8988T (cell line): ENCODE measurements around the gene MOV10L1.
"Not testable (repeated sequence)": the region's sequence is repeated elsewhere in the genome, so short reads cannot be mapped to it uniquely, and the experiment has no call there.

Experiments used
- DNase-seq: peaks from one replicate; pipeline ENCODE4 v3.0.0; 2011

The MOV10L1 gene

GRCh38 chr22:50165436-50166123 lies 75.8 kb downstream of the MOV10L1 start:
- no peak for DNase-seq

DNA sequence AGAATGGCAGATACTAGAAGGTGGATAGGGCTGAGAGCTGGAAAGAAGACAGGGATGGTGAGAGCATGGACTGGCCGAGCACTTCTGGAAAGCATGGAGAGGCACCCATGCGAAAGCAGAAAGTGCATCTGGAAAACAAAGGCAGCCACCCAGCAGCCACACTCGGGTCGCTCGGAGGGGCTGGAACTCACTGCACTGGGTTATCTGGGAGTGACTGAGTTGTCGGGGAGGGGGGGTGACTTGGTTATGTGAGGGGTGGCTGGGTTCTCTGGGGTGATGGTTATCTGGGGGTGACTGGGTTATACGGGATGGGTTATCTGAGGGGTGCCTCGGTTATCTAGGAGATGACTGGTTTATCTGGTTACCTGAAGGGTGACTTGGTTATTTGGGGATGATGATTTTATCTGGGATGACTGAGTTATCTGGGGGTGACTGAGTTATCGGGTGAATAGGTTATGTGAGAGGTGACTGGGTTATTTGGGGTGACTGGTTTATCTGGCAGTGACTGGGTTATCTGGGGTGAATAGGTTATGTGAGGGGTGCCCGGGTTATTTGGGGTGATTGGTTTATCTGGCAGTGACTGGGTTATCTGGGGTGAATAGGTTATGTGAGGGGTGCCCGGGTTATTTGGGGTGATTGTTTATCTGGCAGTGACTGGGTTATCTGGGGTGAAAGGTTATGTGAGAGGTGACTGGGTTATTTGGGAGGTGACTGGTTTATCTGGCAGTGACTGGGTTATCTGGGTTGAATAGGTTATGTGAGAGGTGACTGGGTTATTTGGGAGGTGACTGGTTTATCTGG lies 78.1 kb downstream of the MOV10L1 start:
- no peak for DNase-seq

GRCh38 chr22:50168490-50169180 lies 78.8 kb downstream of the MOV10L1 start:
- not testable (repeated sequence) for DNase-seq

DNA sequence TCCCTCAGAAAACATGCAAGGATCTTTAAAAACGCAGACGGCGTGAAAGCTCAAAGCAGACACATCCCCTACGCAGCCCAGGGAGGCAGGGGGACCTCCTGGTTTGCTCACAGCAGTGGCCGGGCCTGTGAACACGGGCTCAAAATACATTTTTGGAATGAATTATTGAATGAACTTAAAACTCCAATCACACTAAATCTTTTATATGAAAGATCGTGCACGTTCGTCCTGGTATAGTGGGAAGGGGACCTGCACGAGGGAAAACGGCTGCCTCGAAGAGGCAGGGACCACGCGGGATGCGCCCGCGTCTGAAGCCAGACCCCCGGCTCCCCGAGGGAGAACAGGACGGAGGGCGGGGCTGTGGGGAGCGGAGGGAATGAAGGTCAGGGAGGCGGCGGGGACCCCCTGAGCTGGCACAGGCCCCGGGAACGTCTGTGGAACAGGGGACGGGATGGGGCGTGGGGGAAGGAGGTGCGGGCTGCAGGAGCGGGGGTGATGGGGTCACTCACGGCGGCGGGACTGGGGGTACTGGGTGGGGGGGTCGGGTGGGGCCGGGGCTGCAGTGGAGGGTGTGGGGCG lies 79.5 kb downstream of the MOV10L1 start:
- no peak for DNase-seq

GRCh38 chr22:50169774-50170341 lies 80.1 kb downstream of the MOV10L1 start:
- no peak for DNase-seq

DNA sequence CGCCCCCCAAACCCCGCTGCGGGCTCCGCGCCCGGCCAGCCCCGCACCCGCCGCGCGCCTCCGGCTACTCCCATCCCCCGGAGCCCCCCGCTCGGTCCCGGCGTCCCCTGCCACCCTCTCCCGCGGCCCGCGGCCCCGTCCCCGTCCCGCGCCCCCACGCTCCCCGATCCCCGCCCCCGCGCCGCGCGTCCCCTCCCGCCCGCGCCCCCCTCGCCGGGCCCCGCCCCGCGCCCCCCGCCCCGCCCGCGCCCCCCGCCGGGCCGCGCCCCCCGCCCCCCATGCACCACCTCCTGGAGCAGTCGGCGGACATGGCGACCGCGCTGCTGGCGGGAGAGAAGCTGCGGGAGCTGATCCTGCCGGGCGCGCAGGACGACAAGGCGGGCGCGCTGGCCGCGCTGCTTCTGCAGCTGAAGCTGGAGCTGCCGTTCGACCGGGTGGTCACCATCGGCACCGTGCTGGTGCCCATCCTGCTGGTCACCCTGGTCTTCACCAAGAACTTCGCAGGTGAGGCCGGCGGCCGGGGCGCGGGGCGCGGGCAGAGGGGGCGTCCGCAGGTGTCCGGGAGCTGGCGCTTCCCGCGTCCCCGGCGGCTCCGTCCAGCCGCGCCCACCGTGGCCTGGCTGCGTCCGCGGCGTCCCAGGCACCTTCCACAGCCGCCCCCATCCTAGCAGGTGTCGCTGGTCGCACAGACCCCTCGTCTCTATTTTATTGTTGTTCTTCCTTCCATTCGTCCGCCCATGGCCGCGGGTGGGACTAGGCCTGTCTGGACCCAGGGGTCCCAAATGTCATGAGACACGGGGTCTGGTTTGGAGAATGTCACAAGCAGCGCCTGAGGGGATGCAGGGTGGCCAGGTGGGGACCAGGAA lies 80.9 kb downstream of the MOV10L1 start, which contains the start of gene PANX2:
PANX2 (plus strand) TSS at position 279 of the 866 bp plus-strand sequence; CDS start at position 279, 0 bp downstream.
- no peak for DNase-seq

- DNase-seq: no peak
Measured at GRCh38 chr22:50171319-50171964, 81.6 kb downstream of the MOV10L1 start.

- no peak for DNase-seq
Measured at GRCh38 chr22:50171965-50172421, 82.2 kb downstream of the MOV10L1 start.

GRCh38 chr22:50173311-50173982 lies 83.6 kb downstream of the MOV10L1 start:
- no peak for DNase-seq

- no peak for DNase-seq
Measured at GRCh38 chr22:50173983-50174355, 84.2 kb downstream of the MOV10L1 start.

GRCh38 chr22:50174382-50175190 lies 84.8 kb downstream of the MOV10L1 start:
- DNase-seq: no peak

GRCh38 chr22:50175191-50175461 lies 85.3 kb downstream of the MOV10L1 start:
- DNase-seq: no peak

GRCh38 chr22:50175921-50176849 lies 86.4 kb downstream of the MOV10L1 start:
- no peak for DNase-seq

DNA sequence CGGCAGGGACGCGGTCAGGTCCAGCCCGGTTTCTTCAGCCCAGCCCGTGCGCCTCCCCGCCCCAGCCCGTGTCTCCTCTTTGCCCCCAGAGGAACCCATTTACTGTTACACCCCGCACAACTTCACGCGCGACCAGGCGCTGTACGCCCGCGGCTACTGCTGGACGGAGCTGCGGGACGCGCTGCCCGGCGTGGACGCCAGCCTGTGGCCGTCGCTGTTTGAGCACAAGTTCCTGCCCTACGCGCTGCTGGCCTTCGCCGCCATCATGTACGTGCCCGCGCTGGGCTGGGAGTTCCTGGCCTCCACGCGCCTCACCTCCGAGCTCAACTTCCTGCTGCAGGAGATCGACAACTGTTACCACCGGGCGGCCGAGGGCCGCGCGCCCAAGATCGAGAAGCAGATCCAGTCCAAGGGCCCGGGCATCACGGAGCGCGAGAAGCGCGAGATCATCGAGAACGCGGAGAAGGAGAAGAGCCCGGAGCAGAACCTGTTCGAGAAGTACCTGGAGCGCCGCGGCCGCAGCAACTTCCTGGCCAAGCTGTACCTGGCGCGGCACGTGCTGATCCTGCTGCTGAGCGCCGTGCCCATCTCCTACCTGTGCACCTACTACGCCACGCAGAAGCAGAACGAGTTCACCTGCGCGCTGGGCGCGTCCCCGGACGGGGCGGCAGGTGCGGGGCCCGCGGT lies 87.2 kb downstream of the MOV10L1 start:
- no peak for DNase-seq

GRCh38 chr22:50177537-50178470 lies 88.0 kb downstream of the MOV10L1 start:
- no peak for DNase-seq

DNA sequence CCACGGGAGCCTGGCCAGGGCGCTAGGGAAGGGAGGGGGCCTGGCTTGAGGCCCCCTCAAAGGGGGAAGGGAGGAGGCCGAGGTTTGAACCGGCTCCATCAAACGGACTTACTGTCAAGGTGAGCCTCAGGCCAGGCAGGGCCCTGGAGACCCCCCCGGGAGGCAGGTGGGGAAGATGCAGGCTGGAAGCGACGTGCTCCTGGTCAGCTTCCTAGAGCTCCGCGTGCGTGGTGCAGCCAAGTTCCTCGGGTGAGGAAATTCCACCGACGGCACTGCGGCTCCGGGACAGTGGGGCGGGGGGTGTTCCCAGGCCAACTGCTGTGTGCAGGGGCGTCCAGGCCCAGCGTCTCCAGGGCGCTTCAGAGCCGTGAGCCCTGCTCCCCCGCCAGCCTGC lies 88.7 kb downstream of the MOV10L1 start:
- DNase-seq: no peak
